ENCODE results near the gene HTR3A. TPM values are rescaled to one million over a fixed set of nuclear protein-coding genes. Genes with fewer than 3 reads are reported as not detected.
A peak's percentile ranks its signal among the peaks of the same experiment; 100 is the strongest.

HTR3A gene
- total RNA-seq, 1 experiment from 2014 or later = 0.21 TPM

DNA sequence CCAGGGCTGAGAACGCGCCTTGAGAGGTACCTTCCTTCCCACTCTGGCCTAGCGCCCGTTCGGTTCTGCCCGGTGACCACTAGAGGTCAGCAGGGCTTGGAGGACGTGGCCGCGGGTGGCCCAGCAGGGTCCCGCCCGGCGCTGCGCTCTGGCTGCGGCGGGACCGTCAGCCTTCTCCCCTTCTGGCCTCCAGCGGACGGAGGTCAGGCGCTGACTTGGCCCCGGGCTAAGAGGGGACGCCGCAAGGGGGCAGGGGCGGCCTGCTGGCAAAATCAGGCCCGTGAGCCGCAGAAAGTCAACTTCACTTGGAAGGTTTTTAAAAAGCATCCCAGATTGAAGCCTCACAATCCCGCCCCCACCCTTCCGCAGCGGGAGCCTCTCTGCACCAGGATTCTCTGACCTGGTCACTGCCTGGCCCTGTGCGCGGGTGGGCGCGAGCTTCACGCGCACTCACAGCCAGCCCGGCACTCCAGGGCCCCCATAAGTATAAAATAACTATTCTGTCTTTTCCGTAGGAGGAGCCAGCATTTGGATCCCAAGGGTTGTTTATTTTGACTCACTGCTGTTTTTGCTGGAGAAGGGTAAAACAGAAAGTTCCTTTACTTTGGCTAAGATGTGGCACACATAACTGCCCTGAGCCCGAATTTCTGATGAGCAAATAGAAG is 61.4 kb downstream of the HTR3A start:
- Histone ChIP-seq H3K36me3 (ENCODE audit: control insufficient read depth, insufficient read depth, low read length) (no peaks in the 10 kb centered on the region), H3K4me3 (ENCODE audit: low read depth in 2 of 2, low read length in 2 of 2) (peak overlapping the region; percentile 26 to 52), H3K9me3 (ENCODE audit: control insufficient read depth, insufficient read depth, low read depth, low read length) (no peaks in the 10 kb centered on the region), H3K4me1 (ENCODE audit: control insufficient read depth, insufficient read depth, low read length) (peaks cover 10% of the 10 kb centered on the region), H3K27ac (ENCODE audit: low read length) (no peak overlapping the region), H3K27me3 (ENCODE audit: control insufficient read depth, insufficient read depth, low read length) (peaks cover 9% of the 10 kb centered on the region)
- BruUV-seq (replicated peaks) = no TSS peak
- no peak for DNase-seq (ENCODE audit: low read depth, low spot score)
- ATAC-seq = peak; percentile 94
- POLR2A ChIA-PET = no interaction called here
- in situ Hi-C loops (cut with HindIII; ENCODE audit: low pct_unique_long_range_greater_than_20kb, low sequenced_read_pairs) (no loop called here), intact Hi-C loops (cut with micrococcal nuclease; ENCODE audit: unreplicated experiment) (loop anchor here (5.0 kb wide), 1 partner anchor 146 kb away; no protein-coding TSS in a partner anchor)
- CTCF ChIA-PET = no interaction called here
- TF ChIP-seq SIN3A (IDR thresholded peaks at IDR 0.05; ENCODE audit: borderline replicate concordance, insufficient read depth, low read depth, low read length) = no peak
- TF ChIP-seq, protein P1, sequence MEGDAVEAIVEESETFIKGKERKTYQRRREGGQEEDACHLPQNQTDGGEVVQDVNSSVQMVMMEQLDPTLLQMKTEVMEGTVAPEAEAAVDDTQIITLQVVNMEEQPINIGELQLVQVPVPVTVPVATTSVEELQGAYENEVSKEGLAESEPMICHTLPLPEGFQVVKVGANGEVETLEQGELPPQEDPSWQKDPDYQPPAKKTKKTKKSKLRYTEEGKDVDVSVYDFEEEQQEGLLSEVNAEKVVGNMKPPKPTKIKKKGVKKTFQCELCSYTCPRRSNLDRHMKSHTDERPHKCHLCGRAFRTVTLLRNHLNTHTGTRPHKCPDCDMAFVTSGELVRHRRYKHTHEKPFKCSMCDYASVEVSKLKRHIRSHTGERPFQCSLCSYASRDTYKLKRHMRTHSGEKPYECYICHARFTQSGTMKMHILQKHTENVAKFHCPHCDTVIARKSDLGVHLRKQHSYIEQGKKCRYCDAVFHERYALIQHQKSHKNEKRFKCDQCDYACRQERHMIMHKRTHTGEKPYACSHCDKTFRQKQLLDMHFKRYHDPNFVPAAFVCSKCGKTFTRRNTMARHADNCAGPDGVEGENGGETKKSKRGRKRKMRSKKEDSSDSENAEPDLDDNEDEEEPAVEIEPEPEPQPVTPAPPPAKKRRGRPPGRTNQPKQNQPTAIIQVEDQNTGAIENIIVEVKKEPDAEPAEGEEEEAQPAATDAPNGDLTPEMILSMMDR (IDR thresholded peaks at IDR 0.05) = peak; percentile 97

DNA sequence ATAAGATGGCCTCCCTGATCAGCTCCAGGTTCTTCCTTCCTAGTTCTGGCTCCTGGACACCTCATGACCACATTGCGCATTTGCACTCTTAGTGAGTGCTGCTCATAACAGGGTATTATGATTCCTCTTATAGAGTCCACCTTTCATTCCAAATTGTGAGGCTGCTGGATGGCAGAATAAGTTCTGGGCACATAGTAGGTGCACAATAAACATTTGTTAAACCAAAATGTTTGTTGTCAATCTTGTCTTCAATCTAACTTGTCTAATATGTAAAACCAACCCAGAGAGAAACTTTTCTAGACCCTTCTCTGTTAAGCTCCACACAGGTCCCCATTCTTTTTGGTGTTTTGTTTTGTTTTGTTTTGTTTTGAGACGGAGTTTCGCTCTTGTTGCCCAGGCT is 62.0 kb downstream of the HTR3A start:
- in situ Hi-C loops (cut with HindIII; ENCODE audit: low pct_unique_long_range_greater_than_20kb, low sequenced_read_pairs) = no loop called here
- Histone ChIP-seq H3K27me3 (ENCODE audit: control insufficient read depth, insufficient read depth, low read length) (peaks cover 5% of the 10 kb centered on the region), H3K36me3 (ENCODE audit: control insufficient read depth, insufficient read depth, low read length) (no peaks in the 10 kb centered on the region), H3K27ac (ENCODE audit: low read length) (no peak overlapping the region), H3K9me3 (ENCODE audit: control insufficient read depth, insufficient read depth, low read depth, low read length) (no peaks in the 10 kb centered on the region), H3K4me1 (ENCODE audit: control insufficient read depth, insufficient read depth, low read length) (peaks cover 10% of the 10 kb centered on the region), H3K4me3 (ENCODE audit: low read depth in 2 of 2, low read length in 2 of 2) (no peak overlapping the region)
- ATAC-seq (no peak), DNase-seq (ENCODE audit: low read depth, low spot score) (no peak)
- intact Hi-C loops (cut with micrococcal nuclease; ENCODE audit: unreplicated experiment) = loop anchor here (5.0 kb wide), 1 partner anchor 145 kb away; no protein-coding TSS in a partner anchor
- TF ChIP-seq TCF7L2 (IDR thresholded peaks at IDR 0.05; ENCODE audit: low read depth, low read length) (no peak), POLR2AphosphoS5 (IDR thresholded peaks at IDR 0.05; ENCODE audit: low read depth, low read length) (no peak), SIN3A (IDR thresholded peaks at IDR 0.05; ENCODE audit: borderline replicate concordance, insufficient read depth, low read depth, low read length) (no peak)
- TF ChIP-seq, protein P2, sequence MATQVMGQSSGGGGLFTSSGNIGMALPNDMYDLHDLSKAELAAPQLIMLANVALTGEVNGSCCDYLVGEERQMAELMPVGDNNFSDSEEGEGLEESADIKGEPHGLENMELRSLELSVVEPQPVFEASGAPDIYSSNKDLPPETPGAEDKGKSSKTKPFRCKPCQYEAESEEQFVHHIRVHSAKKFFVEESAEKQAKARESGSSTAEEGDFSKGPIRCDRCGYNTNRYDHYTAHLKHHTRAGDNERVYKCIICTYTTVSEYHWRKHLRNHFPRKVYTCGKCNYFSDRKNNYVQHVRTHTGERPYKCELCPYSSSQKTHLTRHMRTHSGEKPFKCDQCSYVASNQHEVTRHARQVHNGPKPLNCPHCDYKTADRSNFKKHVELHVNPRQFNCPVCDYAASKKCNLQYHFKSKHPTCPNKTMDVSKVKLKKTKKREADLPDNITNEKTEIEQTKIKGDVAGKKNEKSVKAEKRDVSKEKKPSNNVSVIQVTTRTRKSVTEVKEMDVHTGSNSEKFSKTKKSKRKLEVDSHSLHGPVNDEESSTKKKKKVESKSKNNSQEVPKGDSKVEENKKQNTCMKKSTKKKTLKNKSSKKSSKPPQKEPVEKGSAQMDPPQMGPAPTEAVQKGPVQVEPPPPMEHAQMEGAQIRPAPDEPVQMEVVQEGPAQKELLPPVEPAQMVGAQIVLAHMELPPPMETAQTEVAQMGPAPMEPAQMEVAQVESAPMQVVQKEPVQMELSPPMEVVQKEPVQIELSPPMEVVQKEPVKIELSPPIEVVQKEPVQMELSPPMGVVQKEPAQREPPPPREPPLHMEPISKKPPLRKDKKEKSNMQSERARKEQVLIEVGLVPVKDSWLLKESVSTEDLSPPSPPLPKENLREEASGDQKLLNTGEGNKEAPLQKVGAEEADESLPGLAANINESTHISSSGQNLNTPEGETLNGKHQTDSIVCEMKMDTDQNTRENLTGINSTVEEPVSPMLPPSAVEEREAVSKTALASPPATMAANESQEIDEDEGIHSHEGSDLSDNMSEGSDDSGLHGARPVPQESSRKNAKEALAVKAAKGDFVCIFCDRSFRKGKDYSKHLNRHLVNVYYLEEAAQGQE (IDR thresholded peaks at IDR 0.05; ENCODE audit: insufficient read depth in 1 of 2, low read depth in 2 of 2, low read length in 1 of 2) = no peak
- TF ChIP-seq, protein P1 (IDR thresholded peaks at IDR 0.05) = no peak
- ChIA-PET CTCF (no interaction called here), POLR2A (no interaction called here)
- no TSS peak for BruUV-seq (replicated peaks)

All from Panc1 (cell line).